Astrocyte (in vitro differentiated cells and primary cell): ENCODE results near the gene HSPBAP1. TPM values are rescaled to one million over a fixed set of nuclear protein-coding genes. Genes with fewer than 3 reads are reported as not detected.
A peak's percentile ranks its signal among the peaks of the same experiment; 100 is the strongest.

Experiments
- DNase-seq: peaks from one replicate; pipeline ENCODE4 v3.0.0-alpha.2; 2010; ENCODE audit warnings: low read depth
- FAIRE-seq: peaks from 2 replicates; lab custom pipeline; 2011; peaks lifted over from hg19 to GRCh38; lab: Jason Lieb, UNC
- H2AFZ ChIP-seq: 2 replicates; pipeline ENCODE4 v1.6.0; 2012; ENCODE audit warnings: low read depth, low read length, inconsistent platforms
- H3K27ac ChIP-seq: 2 replicates; pipeline ENCODE4 v1.5.1; 2011; ENCODE audit warnings: low read depth, low read length, inconsistent platforms
- H3K27me3 ChIP-seq: 2 replicates; pipeline ENCODE4 v1.6.0; 2011; ENCODE audit warnings: low read length, inconsistent platforms; ENCODE audit not compliant: insufficient read depth
- H3K36me3 ChIP-seq: 2 replicates; pipeline ENCODE4 v1.5.1; 2011; ENCODE audit warnings: low read length, inconsistent platforms; ENCODE audit not compliant: insufficient read depth
- H3K4me1 ChIP-seq: 2 replicates; pipeline ENCODE4 v1.5.1; 2011; ENCODE audit warnings: low read length, inconsistent platforms; ENCODE audit not compliant: insufficient read depth
- H3K4me2 ChIP-seq: 2 replicates; pipeline ENCODE4 v1.6.0; 2012; ENCODE audit warnings: low read length, inconsistent platforms
- H3K4me3 ChIP-seq: 2 replicates; pipeline ENCODE4 v1.5.1; 2011; ENCODE audit warnings: low read depth, mild to moderate bottlenecking, low read length, inconsistent platforms; ENCODE audit not compliant: insufficient read depth
- H3K79me2 ChIP-seq: 2 replicates; pipeline ENCODE4 v1.6.0; 2012; ENCODE audit warnings: mild to moderate bottlenecking, low read length, inconsistent platforms; ENCODE audit not compliant: insufficient read depth
- H3K9ac ChIP-seq: 2 replicates; pipeline ENCODE4 v1.6.0; 2012; ENCODE audit warnings: mild to moderate bottlenecking, low read length, inconsistent platforms
- H3K9me3 ChIP-seq: 2 replicates; pipeline ENCODE4 v1.5.1; 2012; ENCODE audit warnings: low read depth, mild to moderate bottlenecking, low read length, inconsistent platforms; ENCODE audit not compliant: insufficient read depth
- H4K20me1 ChIP-seq: 2 replicates; pipeline ENCODE4 v1.6.0; 2012; ENCODE audit warnings: low read length, inconsistent platforms; ENCODE audit not compliant: insufficient read depth
- H3K27ac Mint-ChIP-seq: one replicate; pipeline ENCODE4 v1.8.0; 2021; ENCODE audit warnings: mild to moderate bottlenecking, mixed read lengths; ENCODE audit not compliant: unreplicated experiment
- H3K27me3 Mint-ChIP-seq: one replicate; pipeline ENCODE4 v1.8.0; 2021; ENCODE audit warnings: low read depth, mixed read lengths; ENCODE audit not compliant: unreplicated experiment
- H3K36me3 Mint-ChIP-seq: one replicate; pipeline ENCODE4 v1.8.0; 2021; ENCODE audit warnings: low read depth, mixed read lengths; ENCODE audit not compliant: unreplicated experiment
- H3K4me1 Mint-ChIP-seq: one replicate; pipeline ENCODE4 v1.8.0; 2021; ENCODE audit warnings: low read depth, mixed read lengths; ENCODE audit not compliant: unreplicated experiment
- H3K4me3 Mint-ChIP-seq: one replicate; pipeline ENCODE4 v1.8.0; 2021; ENCODE audit warnings: mild to moderate bottlenecking, moderate library complexity, mixed read lengths; ENCODE audit not compliant: unreplicated experiment
- H3K9me3 Mint-ChIP-seq: one replicate; pipeline ENCODE4 v1.8.0; 2021; ENCODE audit warnings: mild to moderate bottlenecking, mixed read lengths; ENCODE audit not compliant: unreplicated experiment
- EZH2 ChIP-seq: IDR thresholded peaks from 2 replicates; pipeline ENCODE4 v1.6.1; 2012; ENCODE audit warnings: mild to moderate bottlenecking, low read length, inconsistent platforms; ENCODE audit not compliant: insufficient read depth
- total RNA-seq: library from RNA; stranded (reverse); gene quantifications from 2 replicates; pipeline ENCODE4 v1.2.1, GENCODE V29; 2021
- TF ChIP-seq, protein P1 (sequence below): IDR thresholded peaks from 2 replicates; pipeline ENCODE4 v1.5.1; 2011; ENCODE audit warnings: low read depth, mild to moderate bottlenecking, inconsistent platforms, low read length, moderate library complexity; ENCODE audit not compliant: insufficient read depth

The HSPBAP1 gene
- total RNA-seq, 1 donor from 2014 or later, result 4.3 TPM

DNA sequence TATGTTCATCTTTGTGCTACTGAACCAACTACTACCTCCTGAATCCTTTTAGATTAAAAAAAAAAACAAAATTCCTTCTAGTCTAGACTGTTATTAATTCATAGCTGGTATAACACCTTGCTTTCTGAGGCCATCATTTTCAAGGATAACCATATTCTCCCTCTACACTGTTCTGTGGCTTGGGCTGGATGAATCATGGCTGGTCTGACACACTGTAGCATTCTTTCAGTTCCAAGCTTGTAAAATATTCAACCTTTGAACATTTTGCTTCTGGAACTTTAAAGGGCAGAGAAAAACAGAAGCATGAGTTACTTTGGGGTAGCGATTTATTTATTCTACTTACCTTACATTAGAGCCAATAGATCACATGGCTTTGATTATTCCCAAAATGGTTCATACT, 7.6 kb downstream of the HSPBAP1 start:
- no peak overlapping the region for H3K4me2 ChIP-seq
- no peak for TF ChIP-seq EZH2
- TF ChIP-seq, protein P1, sequence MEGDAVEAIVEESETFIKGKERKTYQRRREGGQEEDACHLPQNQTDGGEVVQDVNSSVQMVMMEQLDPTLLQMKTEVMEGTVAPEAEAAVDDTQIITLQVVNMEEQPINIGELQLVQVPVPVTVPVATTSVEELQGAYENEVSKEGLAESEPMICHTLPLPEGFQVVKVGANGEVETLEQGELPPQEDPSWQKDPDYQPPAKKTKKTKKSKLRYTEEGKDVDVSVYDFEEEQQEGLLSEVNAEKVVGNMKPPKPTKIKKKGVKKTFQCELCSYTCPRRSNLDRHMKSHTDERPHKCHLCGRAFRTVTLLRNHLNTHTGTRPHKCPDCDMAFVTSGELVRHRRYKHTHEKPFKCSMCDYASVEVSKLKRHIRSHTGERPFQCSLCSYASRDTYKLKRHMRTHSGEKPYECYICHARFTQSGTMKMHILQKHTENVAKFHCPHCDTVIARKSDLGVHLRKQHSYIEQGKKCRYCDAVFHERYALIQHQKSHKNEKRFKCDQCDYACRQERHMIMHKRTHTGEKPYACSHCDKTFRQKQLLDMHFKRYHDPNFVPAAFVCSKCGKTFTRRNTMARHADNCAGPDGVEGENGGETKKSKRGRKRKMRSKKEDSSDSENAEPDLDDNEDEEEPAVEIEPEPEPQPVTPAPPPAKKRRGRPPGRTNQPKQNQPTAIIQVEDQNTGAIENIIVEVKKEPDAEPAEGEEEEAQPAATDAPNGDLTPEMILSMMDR, result no peak

DNA sequence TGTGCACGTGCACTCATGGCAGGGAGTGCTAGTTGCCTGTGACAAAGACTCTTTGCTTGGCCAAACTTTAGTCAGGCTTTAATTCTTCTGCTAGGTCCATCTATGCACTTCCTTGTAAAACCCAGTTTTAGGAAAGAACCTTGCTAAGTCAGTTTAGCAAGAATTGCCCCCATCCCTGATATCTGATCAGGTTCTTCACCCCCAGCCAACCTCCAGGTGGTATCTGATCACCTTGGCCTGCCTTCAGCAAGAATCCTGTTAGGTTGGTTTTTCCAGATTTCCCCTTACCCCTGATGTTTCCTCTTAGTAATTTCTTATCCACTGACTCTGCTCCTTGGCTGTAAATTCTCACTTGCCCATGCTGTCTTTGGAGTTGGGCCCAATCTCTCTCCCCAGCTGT, 8.4 kb downstream of the HSPBAP1 start:
- TF ChIP-seq EZH2, result no peak
- TF ChIP-seq, protein P1, result no peak
- Histone ChIP-seq H3K36me3 (no peaks in the 10 kb centered on the region), H3K4me3 (no peak overlapping the region), H3K27me3 (no peaks in the 10 kb centered on the region), H3K79me2 (no peaks in the 10 kb centered on the region), H3K27ac (no peak overlapping the region), H4K20me1 (no peaks in the 10 kb centered on the region), H3K4me2 (no peak overlapping the region), H3K4me1 (peaks cover 3% of the 10 kb centered on the region), H3K9ac (no peak overlapping the region), H2AFZ (no peak overlapping the region), H3K9me3 (no peaks in the 10 kb centered on the region)
- FAIRE-seq, result no peak
- H3K36me3 Mint-ChIP-seq, result no peaks in the 10 kb centered on the region
- peak overlapping the region; percentile 35 for H3K27ac Mint-ChIP-seq
- no peaks in the 10 kb centered on the region for H3K27me3 Mint-ChIP-seq
- DNase-seq, result no peak
- no peak overlapping the region for H3K4me3 Mint-ChIP-seq
- H3K4me1 Mint-ChIP-seq, result peaks cover 16% of the 10 kb centered on the region
- H3K9me3 Mint-ChIP-seq, result no peaks in the 10 kb centered on the region

More for the DNA sequence above, 7.6 kb downstream of the HSPBAP1 start:
- Histone ChIP-seq H3K9ac (no peak overlapping the region), H3K9me3 (no peaks in the 10 kb centered on the region), H2AFZ (no peak overlapping the region), H3K79me2 (no peaks in the 10 kb centered on the region), H3K27me3 (no peaks in the 10 kb centered on the region), H3K27ac (peak overlapping the region; percentile 19), H4K20me1 (no peaks in the 10 kb centered on the region), H3K4me3 (no peak overlapping the region), H3K36me3 (no peaks in the 10 kb centered on the region), H3K4me1 (peaks cover 3% of the 10 kb centered on the region)
- no peaks in the 10 kb centered on the region for H3K27me3 Mint-ChIP-seq
- no peaks in the 10 kb centered on the region for H3K9me3 Mint-ChIP-seq
- peaks cover 16% of the 10 kb centered on the region for H3K4me1 Mint-ChIP-seq
- no peak overlapping the region for H3K4me3 Mint-ChIP-seq
- peak overlapping the region; percentile 35 for H3K27ac Mint-ChIP-seq
- FAIRE-seq (peak; percentile 98), DNase-seq (peak; percentile 76)
- no peaks in the 10 kb centered on the region for H3K36me3 Mint-ChIP-seq

DNA sequence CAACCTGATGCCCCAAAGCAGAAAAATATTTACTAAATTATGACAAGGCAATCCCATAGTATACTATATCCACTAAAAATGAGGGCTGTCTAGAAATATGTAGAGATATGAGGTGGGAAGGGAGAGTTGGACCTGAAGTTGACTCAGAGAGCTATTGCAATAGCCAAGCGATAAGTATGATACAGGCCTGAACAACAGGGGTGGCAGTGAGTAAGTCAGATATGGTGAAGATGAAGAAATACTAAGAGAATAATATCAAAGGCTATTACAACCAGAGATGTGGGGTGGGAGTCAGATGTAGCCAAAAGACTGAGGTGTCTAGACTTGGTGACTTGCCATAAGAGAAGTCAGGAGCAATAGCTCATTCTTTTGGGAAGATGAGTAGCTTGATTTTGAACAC, 9.2 kb downstream of the HSPBAP1 start:
- FAIRE-seq (no peak), DNase-seq (peak; percentile 62)
- Histone ChIP-seq H3K9ac (no peak overlapping the region), H3K36me3 (no peaks in the 10 kb centered on the region), H3K27ac (no peak overlapping the region), H3K9me3 (no peaks in the 10 kb centered on the region), H4K20me1 (no peaks in the 10 kb centered on the region), H2AFZ (no peak overlapping the region), H3K4me1 (peaks cover 3% of the 10 kb centered on the region), H3K4me2 (no peak overlapping the region), H3K79me2 (no peaks in the 10 kb centered on the region), H3K27me3 (no peaks in the 10 kb centered on the region), H3K4me3 (no peak overlapping the region)
- Mint-ChIP-seq H3K36me3 (no peaks in the 10 kb centered on the region), H3K27me3 (no peaks in the 10 kb centered on the region), H3K4me3 (no peak overlapping the region), H3K4me1 (peaks cover 16% of the 10 kb centered on the region), H3K9me3 (no peaks in the 10 kb centered on the region), H3K27ac (no peak overlapping the region)
- TF ChIP-seq EZH2, result no peak
- TF ChIP-seq, protein P1, result no peak
